ENCODE results near the gene ZNF865. TPM values are rescaled to one million over a fixed set of nuclear protein-coding genes. Genes with fewer than 3 reads are reported as not detected.

Gene ZNF865
- total and polyA plus RNA-seq, 2 of the 8 experiments (the other 6 are each of a cell fraction or from before 2014, with no cell fraction given), result 3.5 to 13.6 TPM

GRCh38 chr19:55659822-55660221 lies 54.4 kb downstream of the ZNF865 start:
- Histone ChIP-seq H3K4ac (replicated peaks; ENCODE audit: insufficient read length, low read depth, low read length) (no peak overlapping the region), H3K4me2 (ENCODE audit: insufficient read depth in 1 of 2, low read depth in 2 of 2, low read length in 2 of 2) (no peak overlapping the region), H3K23me2 (ENCODE audit: low read depth, low read length) (peaks cover 11% of the 10 kb centered on the region), H3K79me2 (ENCODE audit: control insufficient read depth in 1 of 2, insufficient read depth in 2 of 2, low read length in 2 of 2) (peaks cover 48 to 87% of the 10 kb centered on the region in 2 experiments), H3K27me3 (replicated peaks in 1 of 4; ENCODE audit: control insufficient read depth in 3 of 4, extremely low read depth in 1 of 4, insufficient read depth in 3 of 4, low read length in 3 of 4) (no peaks in the 10 kb centered on the region), H3K9ac (replicated peaks in 1 of 4; ENCODE audit: extremely low read depth in 1 of 4, low read depth in 3 of 4, low read length in 3 of 4) (no peak overlapping the region), H3K36me3 (ENCODE audit: control insufficient read depth in 2 of 4, insufficient read depth in 4 of 4, low read length in 3 of 4) (peaks cover 27 to 48% (median 40%) of the 10 kb centered on the region in 4 experiments), H2AFZ (ENCODE audit: low read length) (no peak overlapping the region), H2BK20ac (ENCODE audit: low read length) (no peak overlapping the region), H3K79me1 (ENCODE audit: low read depth, low read length) (peaks cover 10% of the 10 kb centered on the region; the same call in 1 of the 2 replicates), H4K20me1 (replicated peaks in 1 of 2; ENCODE audit: control insufficient read depth in 1 of 2, insufficient read depth in 2 of 2, low read length in 2 of 2) (peaks cover 37 to 43% of the 10 kb centered on the region in 2 experiments), H3K18ac (ENCODE audit: extremely low read depth, low read length) (no peak overlapping the region), H4K91ac (replicated peaks; ENCODE audit: insufficient read length, low read length) (no peak overlapping the region), H2AK5ac (ENCODE audit: low read depth, low read length) (no peak overlapping the region), H3K56ac (replicated peaks; ENCODE audit: insufficient read length, low read depth, low read length) (no peak overlapping the region), H4K5ac (ENCODE audit: insufficient read length, low read depth, low read length) (no peak overlapping the region), H3K9me3 (ENCODE audit: insufficient read depth in 2 of 2, low read depth in 1 of 2, low read length in 1 of 2) (no peaks in the 10 kb centered on the region), H4K8ac (ENCODE audit: extremely low read depth, insufficient read depth, low read length) (no peak overlapping the region), H2BK120ac (replicated peaks; ENCODE audit: low read depth, low read length) (no peak overlapping the region), H2BK15ac (ENCODE audit: low read length) (no peak overlapping the region), H3K23ac (ENCODE audit: insufficient read length) (no peak overlapping the region), H3K4me3 (ENCODE audit: extremely low read depth in 1 of 4, insufficient read depth in 2 of 4, low read depth in 3 of 4, low read length in 4 of 4) (no peak overlapping the region), H3K14ac (ENCODE audit: insufficient read length) (no peak overlapping the region), H2BK12ac (ENCODE audit: low read depth, low read length) (no peak overlapping the region), H3K4me1 (replicated peaks in 1 of 4; ENCODE audit: control insufficient read depth in 3 of 4, insufficient read depth in 4 of 4, low read length in 3 of 4) (peaks cover 3 to 16% (median 10%) of the 10 kb centered on the region in 4 experiments; a peak in 6 of 7 replicates), H2BK5ac (ENCODE audit: low read depth, low read length) (no peak overlapping the region), H3K27ac (ENCODE audit: low read depth, low read length) (no peak overlapping the region)
- 93% methylated on average over 6 of the region's 9 CpGs; no CpG with 5 or more reads in 1 of the 2 experiments for WGBS, 2 experiments (ENCODE audit: extremely low coverage in 1 of 2, insufficient coverage in 1 of 2, insufficient read length in 1 of 2, insufficient replicate concordance in 2 of 2, low coverage in 1 of 2, low lambda C conversion rate in 2 of 2, missing lambda C conversion rate in 1 of 2)
- FAIRE-seq (no peak), DNase-seq (ENCODE audit: low read depth in 1 of 2, low spot score in 2 of 2) (no peak)
- POLR2A ChIA-PET (ENCODE audit: partially characterized antibody), result interaction anchor here (0.8 to 5.8 kb wide), 2 partner anchors 9 to 12 kb away, joined by 4 to 75 read pairs; partner anchors contain the start of gene CCDC106
- CTCF ChIA-PET (ENCODE audit: partially characterized antibody), result interaction anchor here (0.6 to 1.9 kb wide), 2 partner anchors 11 to 408 kb away, joined by 3 to 9 read pairs; no protein-coding TSS in a partner anchor
- TF ChIP-seq POU5F1 (IDR thresholded peaks at IDR 0.05; ENCODE audit: low read depth, low read length) (no peak), SUZ12 (IDR thresholded peaks at IDR 0.05; ENCODE audit: low read length) (no peak), ASH2L (IDR thresholded peaks at IDR 0.05; ENCODE audit: low read length) (no peak), TAF1 (IDR thresholded peaks at IDR 0.05; ENCODE audit: low read depth, low read length) (no peak), EP300 (IDR thresholded peaks at IDR 0.05; ENCODE audit: borderline replicate concordance in 1 of 2, low read depth in 2 of 2, low read length in 2 of 2) (no peak), SP4 (IDR thresholded peaks at IDR 0.05; ENCODE audit: low read length) (no peak), GTF2F1 (IDR thresholded peaks at IDR 0.05; ENCODE audit: borderline replicate concordance, low read depth, low read length) (no peak), ZNF274 (IDR thresholded peaks at IDR 0.05; ENCODE audit: borderline replicate concordance, extremely low read depth, low read length) (no peak), TAF7 (optimal IDR thresholded peaks at IDR 0.05; ENCODE audit: borderline replicate concordance, low read depth, low read length) (no peak), SP1 (IDR thresholded peaks at IDR 0.05; ENCODE audit: low read depth, low read length) (no peak), BCL11A (IDR thresholded peaks at IDR 0.05; ENCODE audit: low read depth in 2 of 2, low read length in 2 of 2) (no peak)
- TF ChIP-seq, protein P1, sequence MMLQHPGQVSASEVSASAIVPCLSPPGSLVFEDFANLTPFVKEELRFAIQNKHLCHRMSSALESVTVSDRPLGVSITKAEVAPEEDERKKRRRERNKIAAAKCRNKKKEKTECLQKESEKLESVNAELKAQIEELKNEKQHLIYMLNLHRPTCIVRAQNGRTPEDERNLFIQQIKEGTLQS (IDR thresholded peaks at IDR 0.05; ENCODE audit: insufficient read depth, low read depth, low read length), result no peak

Measured in H1 (cell line).